Activated T-helper 1 cell treated with Interleukin-2 at 50 U/mL for 16 hours (primary cell): ENCODE measurements around the gene WSCD2.

Experiments
- DNase-seq: peaks from one replicate; pipeline ENCODE4 v3.0.0-alpha.2; 2020; ENCODE audit warnings: low read depth

The WSCD2 gene

DNA sequence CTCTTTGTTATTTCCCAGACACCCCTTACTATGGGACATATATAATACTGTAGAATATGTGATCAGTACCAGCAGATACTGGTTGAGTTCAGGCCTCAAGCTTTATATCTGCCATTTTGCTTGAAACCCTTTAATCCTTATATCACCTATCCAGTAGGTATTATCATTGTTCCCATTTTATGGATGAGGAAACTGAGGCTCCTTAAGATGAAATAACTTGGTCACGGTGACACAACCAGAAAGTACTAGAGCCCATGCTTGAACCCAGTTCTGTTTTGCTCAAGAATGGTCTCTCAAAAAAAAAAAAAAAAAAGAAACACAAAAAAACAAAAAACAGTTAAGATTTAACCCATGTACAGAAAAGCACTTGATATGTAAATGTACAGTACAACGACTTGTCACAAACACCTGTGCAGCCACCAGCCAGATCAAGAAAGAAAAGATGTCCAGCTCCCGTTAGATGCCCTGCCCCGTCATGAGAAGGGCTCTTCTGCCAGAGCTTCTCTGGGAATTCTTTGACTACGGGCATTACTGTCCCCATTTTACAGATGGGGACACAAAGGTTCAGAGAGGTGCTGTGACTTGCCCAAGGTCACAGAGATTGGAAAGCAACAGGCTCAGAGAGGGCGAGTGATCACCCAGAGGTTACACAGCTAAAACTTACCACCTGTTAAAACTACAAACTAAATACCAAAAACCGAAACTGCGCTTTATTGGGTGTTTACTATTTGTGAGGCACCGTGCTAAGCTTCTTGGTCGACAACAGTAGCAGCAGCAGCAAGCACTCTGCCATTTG lies 669 bp upstream of the WSCD2 start:
- no peak for DNase-seq

DNA sequence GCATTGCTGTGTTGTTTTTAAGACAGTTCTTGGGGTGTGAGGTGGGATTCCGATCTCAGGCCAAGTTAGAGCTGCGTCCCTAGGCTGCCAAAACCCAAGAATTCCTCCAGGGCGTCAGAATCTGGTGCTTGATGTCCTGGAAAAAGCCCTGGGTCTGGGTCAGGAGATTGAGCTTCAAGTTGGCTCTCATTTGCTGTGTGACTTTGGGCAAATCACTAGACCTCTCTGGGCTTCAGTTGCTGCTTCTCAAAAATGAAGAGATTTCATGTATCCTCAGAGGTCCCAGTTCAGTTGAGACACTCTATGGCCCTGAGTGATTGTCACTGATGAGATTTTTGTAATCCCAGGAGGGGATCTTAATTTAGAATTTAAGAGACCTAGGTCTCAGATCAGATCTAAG lies 1.9 kb downstream of the WSCD2 start:
- DNase-seq = no peak

DNA sequence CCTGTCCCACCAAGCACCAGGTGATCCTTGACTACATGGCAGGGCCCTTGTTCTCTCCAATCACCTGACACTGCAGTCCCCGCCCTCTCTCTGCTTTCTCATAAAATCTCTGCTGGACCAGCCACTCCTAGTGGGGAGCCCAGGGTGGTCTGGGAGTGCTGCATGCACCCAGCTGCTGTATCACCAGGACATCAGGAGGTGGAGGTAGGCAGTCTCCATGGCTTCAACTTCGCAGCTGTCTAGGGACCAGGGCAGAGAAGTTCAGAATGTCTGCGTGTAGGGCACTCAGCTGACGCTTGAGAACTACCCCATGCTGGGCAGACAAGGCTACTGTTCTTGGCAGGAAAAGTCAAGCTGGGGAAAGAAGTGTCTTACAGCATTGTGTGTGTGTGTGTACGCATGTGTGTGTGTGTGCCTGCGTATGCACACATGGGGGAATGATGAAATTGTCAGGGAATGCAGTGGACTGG lies 2.6 kb downstream of the WSCD2 start:
- DNase-seq = no peak

DNA sequence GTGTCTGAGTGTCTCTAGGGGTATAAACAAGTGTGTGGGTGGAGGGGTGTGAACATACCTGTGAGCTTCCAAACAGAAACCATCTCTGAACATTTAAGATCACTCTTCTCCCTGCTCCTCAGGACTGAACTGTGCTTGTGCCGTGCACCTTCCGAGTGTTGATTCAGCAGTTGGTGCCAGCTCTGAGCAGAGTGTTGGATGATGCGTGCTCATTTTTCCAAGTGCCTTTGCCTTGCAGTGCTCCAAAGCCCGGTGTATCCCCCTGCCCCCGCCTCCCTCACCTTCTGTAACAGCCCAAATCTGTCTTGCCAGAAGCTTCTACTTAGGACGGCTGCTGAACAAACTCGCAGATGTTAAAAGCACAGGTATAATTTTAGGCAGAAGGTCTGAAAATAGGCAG lies 4.4 kb downstream of the WSCD2 start:
- DNase-seq = no peak

DNA sequence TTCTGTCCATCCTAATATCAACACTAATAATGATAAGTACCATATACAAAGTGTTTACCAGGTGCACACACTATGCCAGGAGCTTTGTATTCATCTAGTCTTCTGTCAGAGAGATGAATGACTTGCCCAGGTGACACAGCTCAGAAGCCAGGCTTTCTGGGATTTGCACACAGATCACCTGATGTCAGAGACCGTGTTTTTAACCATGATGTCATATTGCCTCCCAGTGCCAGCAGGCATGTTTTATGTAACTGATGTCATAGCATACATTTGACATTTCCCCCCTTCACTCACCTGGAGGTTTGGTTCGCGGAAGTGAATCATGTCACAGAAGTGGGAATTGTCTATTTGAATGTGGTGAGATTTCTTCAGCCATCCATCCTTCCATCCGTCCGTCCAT lies 5.7 kb downstream of the WSCD2 start:
- DNase-seq = no peak

DNA sequence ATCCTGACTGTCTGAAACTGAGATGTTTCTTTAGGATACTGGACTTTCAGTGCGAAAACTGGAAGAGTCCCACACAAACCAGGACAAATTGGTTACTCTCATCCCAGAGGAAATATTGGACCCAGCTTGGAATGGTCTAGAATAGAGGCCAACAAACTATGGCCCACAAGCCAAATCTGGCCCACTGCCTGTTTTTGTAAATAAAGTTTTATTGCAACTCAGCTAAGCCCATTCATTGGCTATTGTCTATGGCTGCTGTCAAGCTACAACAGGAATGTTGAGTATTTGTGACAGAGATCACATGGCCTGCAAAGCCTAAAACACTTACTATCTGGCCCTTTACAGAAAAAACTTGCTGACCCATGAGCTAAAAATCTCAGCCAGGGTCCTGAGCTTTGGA lies 6.5 kb downstream of the WSCD2 start:
- DNase-seq = no peak

DNA sequence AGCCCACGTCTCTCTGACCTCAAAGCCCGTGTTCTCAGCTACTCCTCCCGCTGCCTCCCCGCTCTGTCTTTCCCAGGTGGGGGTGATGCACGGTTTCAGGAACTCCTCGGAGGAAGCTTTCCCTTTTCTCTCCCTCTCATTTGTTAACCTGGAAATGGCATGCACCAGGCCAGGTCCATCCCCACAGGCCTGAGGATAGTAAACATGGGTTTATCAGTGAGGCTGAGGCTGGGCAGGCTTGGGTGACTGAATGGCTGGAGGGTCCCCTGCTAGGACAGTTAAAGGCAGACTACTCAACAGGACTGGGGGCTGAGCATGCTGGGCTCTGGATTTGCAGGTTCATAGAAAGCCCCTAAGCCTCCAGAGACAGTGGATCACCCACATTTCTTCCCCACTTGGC lies 7.6 kb downstream of the WSCD2 start:
- no peak for DNase-seq

DNA sequence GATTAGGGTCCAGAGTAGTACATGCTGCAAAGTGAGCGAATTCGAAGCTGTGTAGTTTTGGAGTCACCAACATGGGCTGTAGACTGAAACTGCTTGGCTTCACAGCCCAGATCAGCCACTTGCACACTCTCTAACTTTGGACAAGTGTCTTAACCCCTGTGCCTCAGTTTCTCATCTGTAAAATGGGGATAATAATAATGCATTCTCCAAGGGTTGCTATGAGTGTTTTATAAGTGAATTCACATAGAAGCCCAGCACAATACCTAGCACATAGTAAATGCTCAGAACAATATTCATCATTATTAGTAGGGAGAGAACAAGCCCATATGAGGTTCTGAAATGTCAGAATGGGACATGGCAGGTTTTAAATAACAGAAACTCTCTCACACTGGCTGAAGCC lies 10.4 kb downstream of the WSCD2 start:
- DNase-seq = no peak

DNA sequence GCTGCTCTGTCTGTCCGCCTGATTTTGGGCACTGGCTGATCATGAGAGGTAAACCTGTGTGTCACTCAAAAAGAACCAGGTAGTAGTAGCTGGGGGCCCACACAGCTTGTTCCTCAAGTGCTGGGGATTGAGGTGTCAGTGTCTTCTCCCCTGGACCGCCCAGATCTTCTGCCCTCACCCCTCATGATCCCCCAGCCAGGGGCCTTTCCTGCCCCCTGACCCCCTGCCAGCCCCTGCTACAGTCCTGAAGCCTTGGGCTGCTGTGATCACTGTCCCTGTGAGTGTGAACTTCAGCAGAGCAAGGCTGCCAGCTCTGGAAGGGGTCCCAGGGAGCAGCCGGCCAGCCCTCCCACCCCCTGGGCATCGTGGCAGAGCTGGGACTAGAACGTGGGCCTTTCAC lies 11.4 kb downstream of the WSCD2 start:
- no peak for DNase-seq

DNA sequence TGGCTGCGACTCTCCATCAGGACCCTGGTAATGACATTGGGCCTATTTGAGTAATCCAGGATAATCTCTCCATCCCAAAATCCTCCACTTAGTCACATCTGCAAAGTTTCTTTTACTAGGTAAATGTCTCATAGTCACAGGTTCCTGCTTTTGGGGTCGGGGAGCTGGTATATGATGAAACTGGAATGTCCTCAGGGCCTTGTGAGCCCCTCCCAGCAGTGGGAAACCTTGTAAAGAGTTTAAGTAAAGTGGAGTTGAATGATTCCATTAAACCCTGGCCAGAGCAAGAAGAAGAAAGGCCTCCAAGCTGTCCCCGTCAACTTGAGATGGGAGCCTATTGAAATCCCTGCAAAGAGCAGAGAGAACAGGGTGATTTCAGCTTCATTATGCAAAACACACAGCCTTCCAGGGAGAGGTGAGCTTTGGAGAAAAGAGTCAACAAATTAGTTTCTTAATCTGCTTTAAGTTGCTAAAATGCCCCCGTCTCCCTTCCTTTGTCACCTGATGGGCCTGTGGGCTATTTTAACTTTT lies 12.6 kb downstream of the WSCD2 start:
- DNase-seq = no peak

DNA sequence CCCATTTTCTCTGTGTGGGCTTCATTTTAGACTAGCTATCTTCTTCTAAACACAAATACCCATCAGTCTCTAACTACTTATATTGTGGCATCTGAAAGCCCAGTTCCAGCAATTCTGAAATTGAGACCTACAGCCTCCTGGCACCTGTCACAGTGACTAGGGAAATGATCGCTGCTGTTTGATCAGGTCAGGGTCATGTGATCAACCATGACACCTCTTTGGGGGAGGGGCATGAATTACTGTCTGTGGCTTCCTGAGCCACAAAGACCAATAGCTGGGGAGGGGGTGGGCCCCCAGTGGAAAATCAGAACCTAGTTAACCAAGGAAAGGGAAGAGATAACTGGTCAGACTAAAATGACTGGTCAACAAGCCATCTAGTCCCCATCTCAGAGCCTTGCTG lies 14.1 kb downstream of the WSCD2 start:
- no peak for DNase-seq

DNA sequence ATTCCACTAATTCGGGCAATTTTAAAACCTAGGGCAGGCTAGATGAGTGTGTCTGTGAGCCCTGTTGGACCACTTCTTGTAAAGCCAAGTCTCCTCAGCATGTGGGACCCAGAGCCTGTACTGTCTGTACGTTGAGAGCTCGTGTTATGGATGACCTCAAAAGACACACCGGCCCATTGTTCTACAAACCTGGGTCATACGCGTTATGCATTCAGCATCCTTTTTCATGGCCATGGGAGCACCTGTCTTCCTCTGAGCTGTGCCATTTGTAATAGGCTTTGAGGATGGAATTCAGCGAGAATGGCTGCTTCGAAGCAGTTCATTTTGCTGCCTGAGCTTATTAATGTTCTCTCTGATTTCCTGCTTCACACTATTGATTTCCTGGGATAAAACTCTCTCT lies 15.0 kb downstream of the WSCD2 start:
- DNase-seq = no peak

DNA sequence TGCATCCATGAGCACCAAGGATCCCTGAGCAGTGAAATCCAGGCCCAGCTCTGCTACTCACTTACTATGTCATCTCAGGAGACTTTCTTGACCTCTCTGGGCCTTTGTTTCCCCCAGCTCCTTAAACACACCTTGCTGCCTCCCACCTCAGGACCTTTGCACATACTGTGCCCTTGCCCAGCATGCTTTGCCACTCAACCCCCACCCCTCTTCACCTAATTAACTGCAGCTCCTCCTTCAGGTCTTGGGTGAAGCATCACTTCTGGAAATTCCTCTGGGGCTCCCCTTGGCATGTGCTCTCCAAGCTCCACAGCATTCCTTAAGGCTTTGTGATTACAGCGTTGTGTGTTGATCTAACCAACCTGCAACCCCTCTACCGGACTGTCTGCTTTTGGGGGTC lies 15.9 kb downstream of the WSCD2 start:
- DNase-seq = no peak

DNA sequence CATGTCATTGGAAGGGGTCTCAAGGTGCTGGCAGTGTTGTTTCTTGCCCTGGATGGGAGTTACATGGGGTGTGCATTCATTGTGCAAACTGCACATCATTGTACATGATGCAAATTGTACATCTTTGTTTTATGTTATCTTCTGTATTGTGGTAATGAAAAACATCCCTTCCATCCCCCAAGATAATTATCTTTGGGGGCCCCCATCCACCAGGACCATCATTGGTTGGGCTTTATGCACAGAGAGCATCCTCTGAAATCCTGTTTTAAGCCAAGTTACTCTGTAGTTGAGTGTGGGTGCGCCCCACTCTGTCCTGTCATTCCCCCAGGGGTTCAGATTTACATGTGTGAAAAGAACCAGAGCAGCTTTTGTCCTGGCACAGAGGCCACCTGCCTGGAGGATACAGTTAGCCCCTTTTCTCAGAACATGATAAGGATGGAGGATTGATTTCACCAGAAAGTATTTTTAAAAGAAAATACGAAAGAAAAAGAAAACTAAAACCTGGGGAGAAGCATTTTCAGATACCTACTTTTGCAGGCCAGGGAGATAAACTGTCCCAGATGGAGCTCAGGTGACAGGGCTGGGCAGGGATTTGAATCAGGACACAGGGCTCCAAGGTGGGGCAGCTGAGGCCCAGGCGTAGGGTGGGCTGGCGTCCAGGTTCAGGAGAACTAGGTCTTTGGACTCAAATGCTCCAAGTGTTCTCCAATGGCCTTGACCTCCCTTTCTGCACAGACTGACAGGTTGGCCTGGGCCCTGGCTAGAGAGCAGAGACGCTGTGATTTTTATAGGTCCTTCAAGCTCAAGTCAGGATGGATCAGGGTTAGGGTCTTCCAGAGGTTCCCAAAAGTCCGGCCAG lies 17.2 kb downstream of the WSCD2 start:
- no peak for DNase-seq

DNA sequence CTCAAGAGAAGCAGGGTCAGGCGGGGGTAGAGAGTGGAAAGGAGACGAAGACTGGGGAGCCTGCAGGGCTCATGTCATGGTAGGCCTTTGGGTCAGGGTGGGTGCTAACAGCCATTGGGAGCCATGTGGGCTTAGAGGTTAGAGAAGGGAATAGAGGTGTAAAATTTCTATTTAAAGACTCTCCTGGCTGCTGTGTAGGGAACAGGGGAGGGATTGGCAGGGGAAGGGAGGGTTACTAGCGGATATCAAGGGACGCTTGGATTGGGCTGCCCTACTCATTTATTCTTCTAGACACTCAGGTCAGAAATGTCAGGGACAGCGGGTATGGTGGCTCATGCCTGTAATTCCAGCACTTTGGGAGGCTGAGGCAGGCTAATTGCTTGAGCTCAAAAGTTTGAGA lies 18.2 kb downstream of the WSCD2 start:
- DNase-seq = no peak

DNA sequence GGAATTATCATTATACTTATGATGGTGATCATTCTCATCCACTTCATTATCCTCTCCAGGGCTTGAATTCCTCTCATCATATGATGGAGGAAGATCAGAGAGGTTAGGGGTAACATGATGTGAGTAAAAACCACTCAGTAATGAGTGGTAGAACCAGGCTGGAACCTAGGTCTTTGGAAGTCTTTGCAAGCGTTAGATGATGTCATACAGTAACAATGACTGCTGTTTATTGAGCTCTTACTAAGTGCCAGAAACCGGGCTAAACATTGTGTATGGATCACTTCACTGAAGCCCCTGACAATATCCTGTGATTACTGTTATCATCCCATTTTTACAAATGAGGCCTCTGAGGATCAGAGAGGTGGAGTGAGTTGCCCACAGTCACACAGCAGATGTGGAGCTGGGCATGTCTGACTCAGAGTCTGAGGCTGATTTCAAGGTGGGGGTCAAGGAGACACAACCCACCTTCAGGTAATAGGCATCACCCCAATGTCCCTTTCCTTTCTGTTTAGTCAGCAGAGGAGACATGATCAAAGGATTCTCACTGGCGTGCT lies 19.5 kb downstream of the WSCD2 start:
- DNase-seq = no peak

DNA sequence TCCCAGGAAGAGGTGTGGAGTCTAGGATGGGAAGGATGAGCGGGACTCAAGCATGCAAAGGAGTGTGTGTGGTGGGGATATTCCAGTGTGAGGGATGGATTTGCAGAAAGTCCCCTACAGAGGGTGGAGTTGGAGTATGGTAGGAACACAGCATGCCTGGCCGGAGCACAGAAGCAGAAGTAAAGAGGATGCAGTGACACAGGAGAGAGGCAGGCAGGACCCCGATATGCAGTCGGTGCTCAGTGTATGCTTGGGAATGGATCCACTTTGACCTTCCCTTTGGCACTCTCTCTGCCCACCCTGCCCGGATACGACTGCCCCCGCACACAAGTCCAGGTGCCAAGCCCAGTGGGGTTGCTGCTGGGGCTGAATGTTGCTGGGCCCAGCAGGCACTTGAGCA lies 21.3 kb downstream of the WSCD2 start:
- no peak for DNase-seq

DNA sequence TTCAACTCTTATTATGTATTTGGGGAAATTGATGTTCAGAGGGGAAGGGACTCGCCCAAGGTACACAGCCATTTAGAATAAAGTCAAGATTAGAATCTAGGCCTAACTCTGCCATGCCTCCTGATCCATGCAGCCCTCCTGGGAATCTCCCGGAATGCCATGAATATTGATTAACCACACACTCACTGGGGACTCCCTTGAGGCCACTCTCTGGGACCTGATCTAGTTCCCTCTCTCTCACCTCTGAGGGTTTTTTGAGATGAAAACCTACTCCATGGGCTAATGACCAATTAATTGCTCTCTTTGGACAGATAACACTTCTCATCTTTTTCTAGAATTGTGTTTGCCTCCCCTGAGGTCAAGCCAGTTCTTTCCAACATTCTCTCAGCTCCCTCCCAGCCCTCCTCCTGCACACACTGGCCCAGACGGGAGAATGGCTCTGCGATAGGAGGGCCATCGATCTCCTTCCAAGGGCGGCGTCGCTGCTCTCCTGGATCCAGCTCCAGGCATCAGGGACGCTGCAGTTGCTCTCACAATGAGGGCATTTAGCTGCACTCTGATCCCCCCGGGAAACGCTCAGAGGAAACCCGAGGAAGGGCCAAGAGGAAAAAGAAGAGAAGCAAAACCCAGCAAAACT lies 22.6 kb downstream of the WSCD2 start:
- DNase-seq = no peak

DNA sequence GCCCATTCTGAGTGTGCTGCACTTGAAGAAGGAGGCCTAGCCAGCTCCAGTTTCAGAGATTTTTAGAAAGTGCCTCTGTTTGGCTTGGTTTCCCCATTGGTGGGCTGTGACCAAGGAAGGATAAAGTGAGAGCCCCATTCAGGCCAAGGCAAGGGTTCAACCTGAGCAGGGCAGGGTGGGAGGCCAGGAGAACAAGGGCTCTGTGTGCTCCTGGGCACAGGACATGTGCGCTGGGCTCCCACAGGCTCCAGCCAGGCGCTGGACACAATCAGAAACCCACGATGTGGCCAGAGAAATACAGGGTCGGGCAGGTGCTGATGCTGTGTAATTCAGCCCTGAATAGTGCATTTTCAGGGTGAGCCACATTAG lies 23.1 kb downstream of the WSCD2 start:
- no peak for DNase-seq

DNA sequence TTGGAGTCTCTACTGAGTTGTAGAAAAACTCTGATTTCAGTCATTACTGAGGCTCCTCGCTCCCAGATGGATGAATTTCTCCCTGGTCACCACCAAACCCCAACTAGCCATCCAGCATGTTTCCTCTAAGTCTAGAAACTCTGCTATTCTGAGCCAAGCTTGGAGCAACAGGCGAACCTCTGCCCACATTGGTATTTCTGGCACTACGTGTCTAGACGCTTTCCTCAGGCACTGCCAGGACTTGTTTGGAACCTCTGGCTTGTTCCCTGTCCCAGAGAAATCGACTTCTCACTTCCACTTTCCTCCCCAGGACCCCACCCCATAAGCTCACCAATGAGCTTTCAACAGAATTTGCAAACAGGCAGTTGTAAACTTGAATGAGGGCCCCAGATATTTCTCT lies 27.6 kb downstream of the WSCD2 start:
- DNase-seq = no peak

DNA sequence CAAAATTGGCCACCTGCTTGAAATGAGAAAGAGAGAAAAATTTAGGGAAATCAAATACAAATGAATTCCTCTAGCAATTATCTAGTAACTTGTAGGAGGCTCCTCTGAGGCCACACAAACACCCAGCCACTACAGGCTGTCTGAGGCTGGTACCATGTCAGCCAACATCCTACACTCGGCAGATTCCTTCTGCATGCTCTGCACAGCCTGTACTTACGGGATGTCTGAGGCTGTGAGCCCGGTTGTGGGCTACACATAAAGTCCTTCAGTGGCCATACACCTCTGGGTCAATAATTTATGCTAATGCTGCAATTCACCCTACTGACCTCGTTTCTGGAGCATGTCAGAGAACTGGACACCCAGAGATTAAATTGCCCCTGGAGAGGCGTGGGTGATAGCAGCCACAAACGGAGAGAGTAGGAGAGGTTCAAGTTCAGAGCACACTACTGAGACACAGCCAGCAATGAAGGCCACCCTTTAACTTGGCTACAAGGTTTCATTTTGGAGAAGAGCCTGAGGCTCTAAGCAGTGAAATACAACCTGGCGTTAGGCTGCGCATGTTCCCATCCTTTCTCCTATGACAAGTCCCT lies 28.9 kb downstream of the WSCD2 start:
- no peak for DNase-seq

DNA sequence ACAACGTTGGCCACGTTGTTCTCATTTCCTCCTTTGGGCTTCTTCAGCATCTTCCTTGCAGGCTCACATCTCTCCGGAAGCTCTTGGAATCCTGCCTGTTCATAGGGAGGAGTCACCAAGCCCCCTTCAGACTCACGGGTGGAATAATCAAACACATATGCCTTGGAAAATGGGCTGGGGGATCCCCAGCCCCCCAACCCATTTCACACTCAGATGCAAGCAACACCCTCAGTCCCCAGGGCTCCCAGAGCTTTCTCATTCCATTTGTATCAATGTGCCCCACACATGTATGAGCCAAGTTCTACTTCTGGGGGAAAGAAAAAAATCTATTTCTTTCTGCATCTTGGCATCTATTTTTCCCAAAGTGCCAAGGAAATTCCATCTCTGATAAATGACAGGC lies 33.1 kb downstream of the WSCD2 start:
- no peak for DNase-seq
